Measurements from ENCODE around the gene CCDC142. TPM values are rescaled to one million over a fixed set of nuclear protein-coding genes. Genes with fewer than 3 reads are reported as not detected.
"Not testable (repeated sequence)": the region's sequence is repeated elsewhere in the genome, so short reads cannot be mapped to it uniquely, and the experiment has no call there.

CCDC142 gene
- total RNA-seq, 2 experiments from 2014 or later = 36.8 to 37.1 TPM

DNA sequence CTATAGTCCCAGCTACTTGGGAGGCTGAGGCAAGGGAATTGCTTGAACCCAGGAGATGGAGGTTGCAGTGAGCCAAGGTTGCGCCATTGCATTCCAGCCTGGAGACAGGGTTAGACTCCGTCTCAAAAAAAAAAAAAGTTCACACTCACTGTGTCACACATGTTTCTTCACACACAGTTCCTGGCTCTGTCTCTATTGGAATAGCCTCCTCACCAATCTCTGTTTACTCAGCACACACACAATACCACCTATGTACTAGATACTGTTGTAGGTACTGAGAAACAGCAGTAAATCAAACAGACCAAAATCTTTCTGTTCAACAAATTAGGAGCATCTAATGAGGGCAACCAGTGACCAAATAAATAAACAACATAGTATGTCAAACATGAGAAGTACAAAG is 3.3 kb upstream of the CCDC142 start:
- POLR2A ChIA-PET = no interaction called here
- no peak for ATAC-seq (ENCODE audit: low read depth)

DNA sequence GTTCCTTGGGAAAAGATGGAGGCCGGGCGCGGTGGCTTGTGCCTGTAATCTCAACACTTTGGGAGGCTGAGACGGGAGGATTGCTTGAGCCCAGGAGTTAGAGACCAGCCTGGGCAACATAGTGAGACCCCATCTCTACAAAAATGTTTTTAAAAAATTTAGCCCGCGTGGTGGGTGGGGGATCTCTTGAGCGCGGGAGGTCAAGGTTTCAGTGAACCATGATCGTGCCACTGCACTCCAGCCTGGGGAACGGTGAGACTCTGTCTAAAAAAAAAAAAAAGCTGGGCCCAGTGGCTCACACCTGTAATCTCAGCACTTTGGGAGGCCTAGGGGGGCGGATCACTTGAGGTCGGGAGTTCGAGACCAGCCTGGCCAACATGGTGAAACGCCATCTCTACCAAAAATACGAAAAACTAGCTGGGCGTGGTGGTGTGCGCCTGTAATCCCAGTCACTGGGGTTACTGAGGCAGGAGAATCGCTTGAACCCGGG is 922 bp upstream of the CCDC142 start:
- peaks cover 30% of the 10 kb centered on the region for H3K4me1 Mint-ChIP-seq
- peak overlapping the region; percentile 99 for H3K4me3 Mint-ChIP-seq
- not testable (repeated sequence) for ATAC-seq (ENCODE audit: low read depth); H3K9me3 Mint-ChIP-seq; H3K27me3 Mint-ChIP-seq; DNase-seq
- H3K36me3 Mint-ChIP-seq = peaks cover 12% of the 10 kb centered on the region
- H3K27ac Mint-ChIP-seq = peak overlapping the region; percentile 99
- POLR2A ChIA-PET = interaction anchor here (1.0 to 4.2 kb wide), 8 partner anchors 11 to 103 kb away, joined by 3 to 61 read pairs (median 23); partner anchors contain the start of genes AUP1, HTRA2, INO80B and LBX2

More for the DNA sequence above, 3.3 kb upstream of the CCDC142 start:
- H3K4me3 Mint-ChIP-seq = no peak overlapping the region
- peaks cover 10% of the 10 kb centered on the region for H3K36me3 Mint-ChIP-seq
- H3K27ac Mint-ChIP-seq = no peak overlapping the region
- DNase-seq = no peak
- H3K4me1 Mint-ChIP-seq = peaks cover 16% of the 10 kb centered on the region
- no peaks in the 10 kb centered on the region for H3K9me3 Mint-ChIP-seq
- no peaks in the 10 kb centered on the region for H3K27me3 Mint-ChIP-seq

DNA sequence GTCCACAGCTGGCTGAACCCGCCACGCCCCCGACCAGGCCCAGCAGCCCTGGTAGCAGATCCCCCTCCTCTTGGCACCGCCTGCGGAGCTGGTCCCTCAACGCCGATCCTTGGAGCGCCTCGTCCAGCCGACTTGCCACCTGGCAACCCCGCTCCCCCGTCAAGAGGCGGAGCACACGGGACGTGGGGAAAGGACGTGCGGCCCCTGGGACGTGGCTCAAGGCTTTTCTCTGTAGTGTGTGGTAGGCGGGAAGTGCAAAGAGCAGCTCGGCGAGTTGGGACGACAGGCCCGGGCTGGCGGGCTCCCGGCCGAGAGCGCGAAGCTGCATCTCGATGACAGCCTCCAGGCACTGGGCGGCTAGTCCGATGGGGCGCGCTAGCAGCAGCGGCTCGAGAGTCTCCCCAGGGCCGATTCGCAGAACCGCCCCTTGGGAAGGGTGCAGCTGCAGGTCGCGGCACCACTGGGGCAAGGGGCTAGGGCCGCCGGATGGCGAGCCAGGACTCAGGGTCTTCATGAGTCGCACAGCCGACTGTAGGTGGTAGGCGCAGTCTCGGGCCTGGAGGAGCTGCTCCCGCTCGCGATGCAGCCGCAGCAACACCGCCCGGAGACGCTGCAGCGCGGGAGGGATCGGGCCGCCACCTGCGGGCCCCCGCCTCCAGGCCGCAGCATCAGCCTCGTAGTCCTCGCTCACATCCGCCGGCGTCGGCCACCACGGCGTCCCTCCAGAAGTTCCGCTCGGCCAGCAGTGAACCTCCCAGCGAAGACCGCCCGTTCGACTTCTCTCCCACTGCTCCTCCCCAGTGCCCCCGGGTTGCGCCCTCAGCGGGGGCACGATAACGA is 617 bp downstream of the CCDC142 start:
- peaks cover 34% of the 10 kb centered on the region for H3K4me1 Mint-ChIP-seq
- H3K36me3 Mint-ChIP-seq = peaks cover 17% of the 10 kb centered on the region
- DNase-seq (peak; percentile 79), ATAC-seq (ENCODE audit: low read depth) (peak; percentile 46)
- no peaks in the 10 kb centered on the region for H3K27me3 Mint-ChIP-seq
- H3K27ac Mint-ChIP-seq = peak overlapping the region; percentile 99
- POLR2A ChIA-PET = interaction anchor here (0.9 to 4.2 kb wide), 19 partner anchors 10 to 105 kb away, joined by 3 to 61 read pairs (median 10); partner anchors contain the start of genes AUP1, C2orf81, DOK1 and HTRA2
- H3K9me3 Mint-ChIP-seq = no peaks in the 10 kb centered on the region
- H3K4me3 Mint-ChIP-seq = peak overlapping the region; percentile 99

DNA sequence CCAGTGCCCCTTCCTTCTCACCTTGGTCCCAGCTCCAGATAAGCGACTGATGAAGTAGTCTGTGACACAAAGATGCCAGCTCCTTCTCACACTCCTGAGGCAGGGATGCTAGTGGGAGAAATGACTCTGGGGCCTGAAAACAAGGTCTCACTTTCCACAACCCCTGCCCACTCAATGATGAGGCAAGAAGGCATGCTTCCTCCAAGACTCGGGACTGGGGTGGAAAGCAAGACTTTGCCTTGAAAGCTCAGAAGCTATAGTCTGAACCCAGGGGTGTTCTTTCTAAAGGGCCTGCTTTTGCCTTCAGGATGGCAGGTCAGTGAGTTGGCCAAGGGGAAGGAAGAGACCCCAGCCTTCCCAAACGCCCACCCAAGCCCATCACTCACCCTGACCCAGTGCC is 1.4 kb downstream of the CCDC142 start:
- Mint-ChIP-seq H3K4me1 (peaks cover 32% of the 10 kb centered on the region), H3K9me3 (no peaks in the 10 kb centered on the region), H3K4me3 (peak overlapping the region; percentile 99), H3K27ac (no peak overlapping the region), H3K27me3 (no peaks in the 10 kb centered on the region), H3K36me3 (peaks cover 17% of the 10 kb centered on the region)
- ATAC-seq (ENCODE audit: low read depth) = no peak
- no peak for DNase-seq
- POLR2A ChIA-PET = interaction anchor here (1.2 to 4.2 kb wide), 15 partner anchors 9 to 105 kb away, joined by 3 to 61 read pairs (median 13); partner anchors contain the start of genes AUP1, C2orf81, DOK1 and HTRA2

DNA sequence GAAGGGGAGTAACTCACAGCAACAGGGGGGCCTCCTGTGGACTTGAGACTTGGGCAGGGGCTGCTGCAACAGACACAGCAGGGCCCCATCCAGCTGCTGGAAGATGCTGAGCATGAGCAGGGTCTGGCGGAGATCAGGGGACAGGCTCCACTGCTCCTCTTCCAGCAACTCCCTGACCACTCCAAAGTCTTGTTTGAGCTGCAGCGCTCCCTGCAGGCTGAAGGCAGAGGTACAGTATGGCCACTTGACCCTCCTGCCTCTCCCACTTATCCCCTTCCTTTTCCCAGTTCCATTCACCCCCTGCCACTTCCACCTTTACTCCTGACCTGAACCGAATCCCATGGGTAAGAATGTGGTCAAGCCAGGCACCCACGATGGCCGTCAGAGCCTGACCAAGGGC is 7.9 kb downstream of the CCDC142 start:
- POLR2A ChIA-PET = interaction anchor here (1.2 to 1.3 kb wide), 2 partner anchors 17 to 38 kb away, joined by 3 to 6 read pairs; partner anchors contain the start of gene WBP1
- H3K4me3 Mint-ChIP-seq = no peak overlapping the region
- no peak for DNase-seq
- peaks cover 17% of the 10 kb centered on the region for H3K36me3 Mint-ChIP-seq
- ATAC-seq (ENCODE audit: low read depth) = no peak
- no peak overlapping the region for H3K27ac Mint-ChIP-seq
- H3K4me1 Mint-ChIP-seq = peaks cover 23% of the 10 kb centered on the region
- H3K27me3 Mint-ChIP-seq = no peaks in the 10 kb centered on the region
- no peaks in the 10 kb centered on the region for H3K9me3 Mint-ChIP-seq

DNA sequence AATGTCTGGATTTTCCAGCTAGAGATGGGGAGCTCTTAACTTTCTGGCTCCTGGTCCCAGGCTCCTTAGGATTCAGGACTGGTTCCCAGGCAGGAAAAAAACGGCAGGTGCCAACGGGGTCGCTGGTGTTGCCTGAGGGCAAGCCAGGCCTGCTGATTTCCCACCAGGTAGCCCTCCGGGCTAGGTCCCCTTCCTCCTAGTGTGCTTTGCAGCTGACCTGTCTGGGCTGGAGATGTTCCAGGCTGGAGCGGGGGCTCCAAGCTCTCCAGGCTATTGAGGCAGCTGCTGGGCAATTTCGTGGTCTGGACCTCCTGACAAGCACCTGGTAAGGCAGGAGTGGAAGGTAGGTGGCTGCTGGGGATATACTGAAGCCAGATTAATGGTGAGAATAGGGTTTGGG is 8.3 kb downstream of the CCDC142 start:
- Mint-ChIP-seq H3K9me3 (no peaks in the 10 kb centered on the region), H3K27me3 (no peaks in the 10 kb centered on the region), H3K4me3 (no peak overlapping the region), H3K36me3 (peaks cover 14% of the 10 kb centered on the region), H3K27ac (no peak overlapping the region), H3K4me1 (peaks cover 21% of the 10 kb centered on the region)
- ATAC-seq (ENCODE audit: low read depth) = no peak
- DNase-seq = no peak
- POLR2A ChIA-PET = interaction anchor here (1.2 to 1.3 kb wide), 2 partner anchors 16 to 38 kb away, joined by 3 to 6 read pairs; partner anchors contain the start of gene WBP1

DNA sequence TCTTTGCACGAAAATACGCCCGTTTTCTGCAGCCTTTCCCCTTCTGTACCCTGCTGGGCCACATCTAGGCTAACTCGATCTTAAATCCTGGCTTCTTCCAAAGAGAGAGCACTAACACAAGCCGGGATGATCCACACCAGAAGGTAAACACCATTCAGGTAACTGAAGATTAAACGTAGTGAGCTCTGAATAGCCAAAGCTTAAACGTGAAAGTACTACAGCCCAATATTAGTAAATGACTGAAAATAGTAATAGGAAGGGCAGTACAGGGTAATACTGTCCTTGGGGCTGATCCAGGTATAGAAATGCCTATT is 9.9 kb downstream of the CCDC142 start:
- H3K4me3 Mint-ChIP-seq = peak overlapping the region; percentile 93

DNA sequence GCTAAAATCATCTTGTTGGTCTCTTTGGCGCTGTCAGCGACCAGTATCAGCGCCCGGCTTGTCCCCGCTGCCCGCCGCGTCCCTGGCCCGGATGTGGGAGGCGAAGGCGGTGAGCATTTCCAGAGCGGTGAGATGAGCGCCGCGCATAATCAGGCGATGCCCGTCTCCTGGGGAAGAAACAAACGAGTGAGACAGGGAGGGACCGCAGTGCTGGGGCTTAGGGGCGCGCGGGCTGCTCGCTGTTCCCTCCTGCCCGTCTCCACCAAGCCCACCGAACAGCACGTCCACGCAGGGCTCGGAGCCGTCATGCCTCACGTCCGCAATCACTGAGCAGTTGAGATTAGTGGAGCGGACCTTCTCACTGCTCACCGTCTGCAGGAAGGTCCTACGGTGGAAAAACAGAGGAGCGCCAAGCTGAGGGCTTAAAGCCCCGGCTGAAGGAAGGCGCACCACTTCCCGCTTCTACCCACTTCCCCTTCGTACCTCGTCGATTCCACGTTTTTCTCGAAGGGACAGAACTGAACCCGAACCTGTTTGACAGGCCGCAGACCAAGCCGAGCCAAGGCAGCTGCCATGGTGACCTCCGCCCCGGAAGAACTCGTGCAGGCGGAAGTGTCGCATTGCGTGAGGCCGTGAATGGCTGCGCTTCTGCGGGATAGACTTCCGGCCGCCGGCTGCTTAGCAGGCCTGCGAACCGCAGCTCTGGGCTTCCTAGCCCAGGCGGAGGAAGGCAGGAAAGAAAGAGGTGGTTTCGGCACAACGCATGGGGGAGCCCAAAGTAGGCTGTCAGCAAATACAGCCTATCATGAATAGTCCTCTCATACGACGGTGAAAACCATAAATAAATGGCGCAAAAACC is 10.5 kb downstream of the CCDC142 start, which contains the start of gene MRPL53:
MRPL53 (minus strand) TSS at position 595 of the 859 bp plus-strand sequence; CDS start at position 575, 20 bp downstream.
- H3K36me3 Mint-ChIP-seq = peaks cover 10% of the 10 kb centered on the region
- POLR2A ChIA-PET = interaction anchor here (0.6 to 3.3 kb wide), 12 partner anchors 10 to 274 kb away, joined by 3 to 61 read pairs (median 4); partner anchors contain the start of genes AUP1, C2orf81, CCDC142 and DOK1
- no peaks in the 10 kb centered on the region for H3K9me3 Mint-ChIP-seq
- H3K27ac Mint-ChIP-seq = peak within 1 kb of the TSS; percentile 91
- peaks cover 14% of the 10 kb centered on the region for H3K4me1 Mint-ChIP-seq
- H3K27me3 Mint-ChIP-seq = no peaks in the 10 kb centered on the region
- H3K4me3 Mint-ChIP-seq = peak within 1 kb of the TSS; percentile 93
- DNase-seq (peak; percentile 98), ATAC-seq (ENCODE audit: low read depth) (peak; percentile 92)

More for the DNA sequence above, 9.9 kb downstream of the CCDC142 start:
- Mint-ChIP-seq H3K27me3 (no peaks in the 10 kb centered on the region), H3K27ac (peak overlapping the region; percentile 91), H3K36me3 (peaks cover 14% of the 10 kb centered on the region), H3K9me3 (no peaks in the 10 kb centered on the region), H3K4me1 (peaks cover 18% of the 10 kb centered on the region)
- ATAC-seq (ENCODE audit: low read depth) (no peak), DNase-seq (no peak)
- POLR2A ChIA-PET = interaction anchor here (0.6 to 3.3 kb wide), 12 partner anchors 9 to 274 kb away, joined by 3 to 61 read pairs (median 4); partner anchors contain the start of genes AUP1, C2orf81, CCDC142 and DOK1

DNA sequence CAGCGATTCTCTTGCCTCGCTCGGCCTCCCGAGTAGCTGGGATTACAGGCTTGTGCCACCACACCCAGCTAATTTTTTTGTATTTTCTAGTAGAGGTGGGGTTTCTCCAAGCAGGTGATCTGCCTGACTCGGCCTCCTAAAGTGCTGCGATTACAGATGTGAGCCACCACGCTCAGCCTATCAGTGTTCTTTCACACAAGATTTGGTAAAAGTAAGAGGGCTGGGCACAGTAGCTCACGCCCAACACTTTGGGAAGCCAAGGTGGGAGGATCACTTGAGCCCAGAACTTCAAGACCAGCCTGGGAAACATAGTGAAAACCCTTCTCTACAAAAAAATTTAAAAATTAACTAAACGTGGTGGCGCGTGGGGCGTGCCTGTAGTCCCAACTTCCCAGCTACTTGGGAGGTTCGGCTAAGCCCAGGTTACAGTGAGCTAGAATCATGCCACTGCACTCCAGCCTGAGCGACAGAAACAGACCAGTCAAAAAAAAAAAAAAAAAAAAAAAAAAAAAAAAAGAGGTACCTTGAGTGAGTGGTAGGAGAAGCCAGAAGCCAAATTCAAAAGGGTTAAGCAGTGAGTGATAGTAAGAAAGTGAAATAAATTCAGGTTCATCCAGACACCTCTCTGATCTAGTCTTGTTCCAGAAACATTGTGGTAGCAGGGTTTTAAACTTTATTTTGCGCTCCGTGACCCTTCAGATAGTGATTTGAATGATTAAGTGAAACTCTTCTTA is 11.3 kb downstream of the CCDC142 start:
- no peaks in the 10 kb centered on the region for H3K9me3 Mint-ChIP-seq
- peak overlapping the region; percentile 93 for H3K4me3 Mint-ChIP-seq
- no peak for ATAC-seq (ENCODE audit: low read depth)

DNA sequence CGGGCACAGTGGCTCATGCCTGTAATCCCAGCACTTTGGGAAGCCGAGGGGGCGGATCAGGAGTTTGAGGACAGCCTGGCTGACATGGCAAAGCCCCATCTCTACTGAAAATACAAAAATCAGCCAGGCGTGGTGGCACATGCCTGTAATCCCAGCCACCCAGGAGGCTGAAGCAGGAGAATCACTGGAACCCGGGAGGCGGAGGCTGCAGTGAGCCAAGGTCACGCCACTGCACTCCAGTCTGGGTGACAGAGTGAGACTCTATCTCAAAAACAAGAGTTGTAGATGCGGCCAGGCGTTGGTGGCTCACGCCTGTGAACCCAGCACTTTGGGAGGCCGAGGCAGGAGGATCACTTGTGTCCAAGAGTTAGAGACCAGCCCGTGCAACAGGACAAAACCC is 12.1 kb downstream of the CCDC142 start:
- not testable (repeated sequence) for H3K27me3 Mint-ChIP-seq; ATAC-seq (ENCODE audit: low read depth); DNase-seq; H3K9me3 Mint-ChIP-seq; H3K36me3 Mint-ChIP-seq
- POLR2A ChIA-PET = interaction anchor here (0.7 to 3.3 kb wide), 7 partner anchors 9 to 377 kb away, joined by 4 to 61 read pairs (median 8); partner anchors contain the start of genes AUP1, CCDC142, HTRA2 and INO80B
- Mint-ChIP-seq H3K4me3 (peak overlapping the region; percentile 44), H3K4me1 (peaks cover 16% of the 10 kb centered on the region), H3K27ac (peak overlapping the region; percentile 61)

More for the DNA sequence above, 11.3 kb downstream of the CCDC142 start:
- Mint-ChIP-seq H3K27ac (peak overlapping the region; percentile 91), H3K4me1 (peaks cover 13% of the 10 kb centered on the region), H3K27me3 (no peaks in the 10 kb centered on the region), H3K36me3 (peaks cover 9% of the 10 kb centered on the region)
- DNase-seq = no peak
- POLR2A ChIA-PET = interaction anchor here (0.7 to 3.3 kb wide), 9 partner anchors 9 to 377 kb away, joined by 4 to 61 read pairs (median 5); partner anchors contain the start of genes AUP1, CCDC142, HTRA2 and INO80B

DNA sequence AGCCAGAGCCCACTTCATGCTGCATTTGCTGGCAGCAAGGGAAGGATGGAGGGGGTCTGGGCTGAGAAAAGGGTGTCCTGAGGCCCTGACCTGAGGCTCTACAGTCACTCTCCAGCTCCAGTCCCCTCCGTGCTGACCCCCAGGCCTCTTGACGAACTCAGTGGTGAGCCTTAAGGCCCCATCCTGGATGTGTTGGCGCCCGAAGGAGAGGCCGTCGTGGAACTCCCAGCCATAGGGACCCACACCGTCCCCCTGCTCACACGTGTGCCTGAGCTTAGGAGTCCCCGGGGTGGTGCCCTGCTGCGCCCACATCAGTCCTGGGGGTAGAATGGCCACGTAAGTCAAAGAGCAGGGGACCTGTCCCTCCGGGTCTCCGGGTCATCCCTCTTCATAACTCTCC is 18.4 kb downstream of the CCDC142 start:
- no peak for ATAC-seq (ENCODE audit: low read depth)

DNA sequence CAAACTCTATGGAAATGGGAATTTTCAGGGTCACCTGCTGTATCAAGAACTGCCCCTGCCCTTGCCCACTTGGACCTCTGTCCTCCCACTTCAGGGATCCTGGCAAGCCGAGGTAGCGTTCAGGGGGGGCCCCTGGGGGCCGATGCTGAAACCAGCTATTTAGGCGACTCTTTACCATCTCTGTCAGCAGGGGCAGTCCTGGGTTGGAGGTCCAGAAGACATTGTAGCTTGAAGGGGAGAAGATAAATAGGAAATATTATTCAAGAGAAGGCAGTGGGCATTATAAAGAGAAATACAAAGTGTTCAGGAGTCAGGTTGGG is 20.1 kb downstream of the CCDC142 start:
- no peak for ATAC-seq (ENCODE audit: low read depth)
- Mint-ChIP-seq H3K9me3 (no peaks in the 10 kb centered on the region), H3K36me3 (peaks cover 7% of the 10 kb centered on the region), H3K27ac (no peak overlapping the region), H3K4me3 (no peak overlapping the region), H3K4me1 (peaks cover 26% of the 10 kb centered on the region), H3K27me3 (no peaks in the 10 kb centered on the region)
- no peak for DNase-seq
- POLR2A ChIA-PET = interaction anchor here (1.0 kb wide), 1 partner anchor 10 kb away, joined by 4 read pairs; the partner anchor contains the start of gene MRPL53

More for the DNA sequence above, 18.4 kb downstream of the CCDC142 start:
- POLR2A ChIA-PET = interaction anchor here (0.6 to 1.6 kb wide), 8 partner anchors 10 to 178 kb away, joined by 3 to 11 read pairs (median 4); partner anchors contain the start of genes C2orf81, INO80B and WDR54
- Mint-ChIP-seq H3K4me1 (peaks cover 24% of the 10 kb centered on the region), H3K27ac (peak overlapping the region; percentile 83), H3K27me3 (no peaks in the 10 kb centered on the region), H3K36me3 (peaks cover 7% of the 10 kb centered on the region), H3K9me3 (no peaks in the 10 kb centered on the region), H3K4me3 (peak overlapping the region; percentile 99)
- DNase-seq = no peak

Measured in activated naive CD8-positive, alpha-beta T cell treated with anti-CD3 and anti-CD28 coated beads, Interleukin-2, amount 10 ng/mL, durations not matched to agents 7 days and 5 days (primary cell).